Cardiac fibroblast (primary cell): ENCODE measurements around the gene LBHD1.

ENCODE experiments used
- DNase-seq, 2 donors: peaks; one replicate each; pipeline versions ENCODE4 v3.0.0 to v3.0.0-alpha.2; 2010; ENCODE audit warnings: low read depth in 2 of 2
- H3K4me3 ChIP-seq, 2 donors: replicated peaks in 1 of 2; 1 replicate in 1 of 2; 2 replicates in 1 of 2; pipeline ENCODE4 v1.5.1; 2011; ENCODE audit warnings: low read depth in 2 of 2, low read length in 2 of 2, mild to moderate bottlenecking in 2 of 2, moderate library complexity in 1 of 2
- TF ChIP-seq, protein P1 (sequence below): IDR thresholded peaks from one replicate; pipeline ENCODE4 v1.5.1; 2011; ENCODE audit warnings: low read depth, mild to moderate bottlenecking, low read length, inconsistent platforms

Gene LBHD1

GRCh38 chr11:62614275-62614674 lies 57.8 kb downstream of the LBHD1 start:
- TF ChIP-seq, protein P1, sequence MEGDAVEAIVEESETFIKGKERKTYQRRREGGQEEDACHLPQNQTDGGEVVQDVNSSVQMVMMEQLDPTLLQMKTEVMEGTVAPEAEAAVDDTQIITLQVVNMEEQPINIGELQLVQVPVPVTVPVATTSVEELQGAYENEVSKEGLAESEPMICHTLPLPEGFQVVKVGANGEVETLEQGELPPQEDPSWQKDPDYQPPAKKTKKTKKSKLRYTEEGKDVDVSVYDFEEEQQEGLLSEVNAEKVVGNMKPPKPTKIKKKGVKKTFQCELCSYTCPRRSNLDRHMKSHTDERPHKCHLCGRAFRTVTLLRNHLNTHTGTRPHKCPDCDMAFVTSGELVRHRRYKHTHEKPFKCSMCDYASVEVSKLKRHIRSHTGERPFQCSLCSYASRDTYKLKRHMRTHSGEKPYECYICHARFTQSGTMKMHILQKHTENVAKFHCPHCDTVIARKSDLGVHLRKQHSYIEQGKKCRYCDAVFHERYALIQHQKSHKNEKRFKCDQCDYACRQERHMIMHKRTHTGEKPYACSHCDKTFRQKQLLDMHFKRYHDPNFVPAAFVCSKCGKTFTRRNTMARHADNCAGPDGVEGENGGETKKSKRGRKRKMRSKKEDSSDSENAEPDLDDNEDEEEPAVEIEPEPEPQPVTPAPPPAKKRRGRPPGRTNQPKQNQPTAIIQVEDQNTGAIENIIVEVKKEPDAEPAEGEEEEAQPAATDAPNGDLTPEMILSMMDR = no peak

GRCh38 chr11:62613291-62613778 lies 58.7 kb downstream of the LBHD1 start:
- TF ChIP-seq, protein P1 = no peak
- no peak for DNase-seq
- H3K4me3 ChIP-seq = no peak overlapping the region

More at GRCh38 chr11:62614275-62614674, 57.8 kb downstream of the LBHD1 start:
- H3K4me3 ChIP-seq = no peak overlapping the region
- DNase-seq = no peak
